IMR-90 (cell line): ENCODE data around the gene RCE1.

Experiments
- BHLHE40 ChIP-seq: fragments of 150-350 bp; IDR thresholded peaks from 2 replicates; pipeline ENCODE4 v1.6.1; 2016; ENCODE audit warnings: mild to moderate bottlenecking, low read depth, low read length
- CEBPB ChIP-seq: IDR thresholded peaks from 2 replicates; pipeline ENCODE4 v1.6.1; 2012; ENCODE audit warnings: low read depth, low read length, improper control_type of control experiment
- CTCF ChIP-seq: conservative IDR thresholded peaks from 2 replicates; pipeline ENCODE4 v1.5.1; 2012; ENCODE audit warnings: mild to moderate bottlenecking, low read depth, low read length, improper control_type of control experiment
- ELK1 ChIP-seq: fragments of 150-350 bp; IDR thresholded peaks from 2 replicates; pipeline ENCODE4 v1.6.1; 2016; ENCODE audit warnings: low read depth, mild to moderate bottlenecking, low read length, moderate library complexity, borderline replicate concordance
- MAFK ChIP-seq: IDR thresholded peaks from 2 replicates; pipeline ENCODE4 v1.6.1; 2012; ENCODE audit warnings: low read depth, low read length, improper control_type of control experiment
- MAZ ChIP-seq: IDR thresholded peaks from 2 replicates; pipeline ENCODE4 v1.6.1; 2012; ENCODE audit warnings: low read depth, mild to moderate bottlenecking, low read length, improper control_type of control experiment, moderate library complexity, borderline replicate concordance
- MXI1 ChIP-seq: IDR thresholded peaks from 2 replicates; pipeline ENCODE4 v1.6.1; 2012; ENCODE audit warnings: low read depth, mild to moderate bottlenecking, low read length, moderate library complexity, borderline replicate concordance
- POLR2A ChIP-seq: IDR thresholded peaks from 2 replicates; pipeline ENCODE4 v1.6.1; 2012; ENCODE audit warnings: mild to moderate bottlenecking, low read depth, low read length
- RAD21 ChIP-seq: IDR thresholded peaks from 2 replicates; pipeline ENCODE4 v1.6.1; 2012; ENCODE audit warnings: low read length, improper control_type of control experiment
- RFX5 ChIP-seq: IDR thresholded peaks from 2 replicates; pipeline ENCODE4 v1.8.0; 2012; ENCODE audit warnings: low read depth, mild to moderate bottlenecking, low read length, moderate library complexity
- SMC3 ChIP-seq: fragments of 150-350 bp; IDR thresholded peaks from 2 replicates; pipeline ENCODE4 v1.6.1; 2016; ENCODE audit warnings: low read depth, mild to moderate bottlenecking, antibody characterized with exemption, low read length, moderate library complexity
- TF ChIP-seq, protein P1 (sequence below): fragments of 150-350 bp; IDR thresholded peaks from 2 replicates; pipeline ENCODE4 v1.6.1; 2017; ENCODE audit warnings: mild to moderate bottlenecking, antibody characterized with exemption, low read length, low read depth

- no peak for TF ChIP-seq CTCF
- no peak for TF ChIP-seq RAD21
- TF ChIP-seq RFX5: no peak
- TF ChIP-seq POLR2A: no peak
- TF ChIP-seq ELK1: no peak
- no peak for TF ChIP-seq CEBPB
- TF ChIP-seq SMC3: no peak
- TF ChIP-seq MAFK: no peak
- TF ChIP-seq BHLHE40: no peak
- TF ChIP-seq MXI1: no peak
- TF ChIP-seq MAZ: no peak
- TF ChIP-seq, protein P1, sequence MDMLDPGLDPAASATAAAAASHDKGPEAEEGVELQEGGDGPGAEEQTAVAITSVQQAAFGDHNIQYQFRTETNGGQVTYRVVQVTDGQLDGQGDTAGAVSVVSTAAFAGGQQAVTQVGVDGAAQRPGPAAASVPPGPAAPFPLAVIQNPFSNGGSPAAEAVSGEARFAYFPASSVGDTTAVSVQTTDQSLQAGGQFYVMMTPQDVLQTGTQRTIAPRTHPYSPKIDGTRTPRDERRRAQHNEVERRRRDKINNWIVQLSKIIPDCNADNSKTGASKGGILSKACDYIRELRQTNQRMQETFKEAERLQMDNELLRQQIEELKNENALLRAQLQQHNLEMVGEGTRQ: no peak
These were observed 32.1 kb downstream of the RCE1 start for GRCh38 chr11:66875378-66875777.
